ENCODE data around the gene PITPNM3. TPM values are rescaled to one million over a fixed set of nuclear protein-coding genes. Genes with fewer than 3 reads are reported as not detected.

PITPNM3 gene
- total RNA-seq, 4 donors from 2014 or later: 4.0 to 10.9 (median 5.6) TPM

DNA sequence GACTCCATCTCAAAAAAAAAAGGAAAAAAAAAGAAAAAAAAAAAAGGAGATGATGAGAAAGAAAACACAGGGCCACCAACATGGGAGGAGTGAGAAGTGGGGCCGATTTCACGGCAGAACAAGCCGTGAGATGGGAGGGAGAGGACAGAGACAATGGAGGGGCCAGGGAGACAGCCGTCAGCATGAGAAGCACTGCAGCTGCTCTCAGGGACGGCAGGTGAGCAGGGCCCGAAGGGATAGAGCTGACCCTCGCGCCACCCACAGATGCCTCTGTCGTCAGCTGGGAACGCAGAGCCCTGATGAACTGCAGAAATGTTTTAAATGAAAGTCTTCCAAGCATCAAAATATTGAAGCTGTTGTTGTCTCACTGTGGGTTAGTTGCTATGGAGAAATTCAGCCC lies 20.3 kb downstream of the PITPNM3 start:
- H3K27ac ChIP-seq: no peak overlapping the region
- no peak for TF ChIP-seq POLR2A (IDR thresholded peaks at IDR 0.05)
- TF ChIP-seq, protein P1, sequence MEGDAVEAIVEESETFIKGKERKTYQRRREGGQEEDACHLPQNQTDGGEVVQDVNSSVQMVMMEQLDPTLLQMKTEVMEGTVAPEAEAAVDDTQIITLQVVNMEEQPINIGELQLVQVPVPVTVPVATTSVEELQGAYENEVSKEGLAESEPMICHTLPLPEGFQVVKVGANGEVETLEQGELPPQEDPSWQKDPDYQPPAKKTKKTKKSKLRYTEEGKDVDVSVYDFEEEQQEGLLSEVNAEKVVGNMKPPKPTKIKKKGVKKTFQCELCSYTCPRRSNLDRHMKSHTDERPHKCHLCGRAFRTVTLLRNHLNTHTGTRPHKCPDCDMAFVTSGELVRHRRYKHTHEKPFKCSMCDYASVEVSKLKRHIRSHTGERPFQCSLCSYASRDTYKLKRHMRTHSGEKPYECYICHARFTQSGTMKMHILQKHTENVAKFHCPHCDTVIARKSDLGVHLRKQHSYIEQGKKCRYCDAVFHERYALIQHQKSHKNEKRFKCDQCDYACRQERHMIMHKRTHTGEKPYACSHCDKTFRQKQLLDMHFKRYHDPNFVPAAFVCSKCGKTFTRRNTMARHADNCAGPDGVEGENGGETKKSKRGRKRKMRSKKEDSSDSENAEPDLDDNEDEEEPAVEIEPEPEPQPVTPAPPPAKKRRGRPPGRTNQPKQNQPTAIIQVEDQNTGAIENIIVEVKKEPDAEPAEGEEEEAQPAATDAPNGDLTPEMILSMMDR (IDR thresholded peaks at IDR 0.05): no peak
- H3K36me3 ChIP-seq: no peaks in the 10 kb centered on the region
- intact Hi-C loops (cut with DNase I): no loop called here
- H3K27me3 ChIP-seq: no peaks in the 10 kb centered on the region
- WGBS, 2 donors: 91 to 94% methylated on average over 10 of the region's 10 CpGs
- no peak overlapping the region for H3K4me3 ChIP-seq (replicated peaks in 1 of 3)
- no peaks in the 10 kb centered on the region for H3K4me1 ChIP-seq
- no peaks in the 10 kb centered on the region for H3K9me3 ChIP-seq
- DNase-seq: no peak

DNA sequence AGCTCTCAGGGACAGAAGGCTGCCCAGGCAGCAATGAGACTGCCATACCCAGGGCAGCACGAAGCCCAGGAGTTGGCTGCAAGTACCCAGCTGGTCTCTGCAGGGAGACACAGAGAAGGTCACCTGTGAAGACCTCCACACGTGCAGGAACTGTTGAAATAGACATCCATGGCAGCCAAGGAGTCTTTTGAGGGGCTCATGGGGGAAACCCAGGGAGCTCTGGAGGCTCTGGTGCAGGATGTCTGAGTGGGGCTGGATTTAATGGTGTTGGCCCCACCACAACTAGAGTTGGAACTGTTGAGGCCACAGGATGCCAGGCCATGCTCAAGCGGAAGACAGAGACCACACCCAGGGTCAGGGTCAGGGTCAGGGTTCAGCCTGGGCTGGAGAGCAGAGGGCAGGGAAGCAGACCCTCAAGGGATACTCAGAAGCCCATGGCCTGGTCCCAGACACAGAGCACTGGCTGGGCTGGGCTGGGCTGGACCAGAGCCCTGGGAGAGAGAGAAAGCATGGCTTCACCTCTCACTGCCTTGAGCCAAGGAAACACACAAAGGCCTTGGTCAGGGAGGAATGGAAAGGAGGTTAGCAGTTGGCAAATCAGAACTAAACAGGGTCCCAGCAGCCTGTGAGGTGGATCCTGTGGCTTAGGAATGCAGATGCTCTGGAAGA lies 21.4 kb downstream of the PITPNM3 start:
- Histone ChIP-seq H3K27ac (no peak overlapping the region), H3K4me1 (no peaks in the 10 kb centered on the region)
- DNase-seq: no peak

DNA sequence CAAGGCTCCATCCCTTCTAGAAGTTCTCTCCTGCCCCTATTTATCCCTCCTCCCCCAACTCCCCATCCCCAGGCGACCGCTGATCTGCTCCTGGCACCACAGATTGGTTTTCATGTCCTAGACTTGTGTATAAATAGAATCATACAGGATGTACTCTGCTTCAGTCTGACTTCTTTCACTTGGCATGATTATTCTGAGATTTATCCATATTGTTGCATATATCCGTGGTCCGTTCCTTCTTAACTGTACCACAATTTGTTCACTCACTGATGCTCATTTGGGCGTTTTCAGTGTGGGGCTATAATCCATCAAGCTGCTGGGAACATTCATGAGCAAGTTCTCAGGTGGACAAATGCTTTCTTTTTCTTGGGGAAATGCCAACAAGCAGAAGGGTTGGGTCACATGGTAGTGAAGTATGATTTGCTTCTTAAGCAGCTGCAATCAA lies 23.9 kb downstream of the PITPNM3 start:
- Histone ChIP-seq H3K27me3 (no peaks in the 10 kb centered on the region), H3K4me3 (replicated peaks in 1 of 3) (no peak overlapping the region), H3K27ac (no peak overlapping the region), H3K9me3 (no peaks in the 10 kb centered on the region), H3K36me3 (no peaks in the 10 kb centered on the region), H3K4me1 (no peaks in the 10 kb centered on the region)
- TF ChIP-seq POLR2A (IDR thresholded peaks at IDR 0.05): no peak
- TF ChIP-seq, protein P1 (IDR thresholded peaks at IDR 0.05): no peak
- no peak for DNase-seq
- 73 to 81% methylated on average over 5 of the region's 5 CpGs for WGBS, 2 donors
- intact Hi-C loops (cut with DNase I): no loop called here

More for the DNA sequence above, 21.4 kb downstream of the PITPNM3 start:
- WGBS, 2 donors: 71 to 79% methylated on average over 2 to 3 of the region's 3 CpGs
- Histone ChIP-seq H3K4me3 (replicated peaks in 1 of 3) (no peak overlapping the region), H3K27me3 (no peaks in the 10 kb centered on the region), H3K36me3 (no peaks in the 10 kb centered on the region), H3K9me3 (no peaks in the 10 kb centered on the region)
- intact Hi-C loops (cut with DNase I): no loop called here
- no peak for TF ChIP-seq POLR2A (IDR thresholded peaks at IDR 0.05)
- TF ChIP-seq, protein P1 (IDR thresholded peaks at IDR 0.05): no peak

DNA sequence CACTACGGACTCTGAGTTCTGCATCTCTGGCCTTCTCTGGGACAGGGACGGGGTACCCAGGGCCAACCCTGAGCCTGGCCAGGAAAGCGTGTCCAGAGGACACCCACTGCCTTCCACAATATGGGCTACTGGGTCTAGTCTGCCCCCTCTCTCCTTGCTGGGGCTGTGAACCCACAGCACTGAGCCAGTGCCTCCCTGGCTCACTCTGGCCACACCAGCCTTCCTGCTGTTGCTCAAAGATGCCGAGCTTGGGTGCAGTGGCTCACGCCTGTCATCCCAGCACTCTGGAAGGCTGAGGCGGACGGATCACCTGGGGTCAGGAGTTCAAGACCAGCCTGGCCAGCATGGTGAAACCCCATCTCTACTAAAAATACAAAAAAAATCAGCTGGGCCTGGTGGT lies 24.8 kb downstream of the PITPNM3 start:
- Histone ChIP-seq H3K36me3 (no peaks in the 10 kb centered on the region), H3K27me3 (no peaks in the 10 kb centered on the region), H3K4me1 (no peaks in the 10 kb centered on the region), H3K9me3 (no peaks in the 10 kb centered on the region), H3K27ac (no peak overlapping the region), H3K4me3 (replicated peaks in 1 of 3) (no peak overlapping the region)
- no peak for TF ChIP-seq POLR2A (IDR thresholded peaks at IDR 0.05)
- TF ChIP-seq, protein P1 (IDR thresholded peaks at IDR 0.05): no peak
- 88 to 94% methylated on average over 4 to 7 of the region's 7 CpGs for WGBS, 2 donors
- intact Hi-C loops (cut with DNase I): no loop called here
- no peak for DNase-seq

DNA sequence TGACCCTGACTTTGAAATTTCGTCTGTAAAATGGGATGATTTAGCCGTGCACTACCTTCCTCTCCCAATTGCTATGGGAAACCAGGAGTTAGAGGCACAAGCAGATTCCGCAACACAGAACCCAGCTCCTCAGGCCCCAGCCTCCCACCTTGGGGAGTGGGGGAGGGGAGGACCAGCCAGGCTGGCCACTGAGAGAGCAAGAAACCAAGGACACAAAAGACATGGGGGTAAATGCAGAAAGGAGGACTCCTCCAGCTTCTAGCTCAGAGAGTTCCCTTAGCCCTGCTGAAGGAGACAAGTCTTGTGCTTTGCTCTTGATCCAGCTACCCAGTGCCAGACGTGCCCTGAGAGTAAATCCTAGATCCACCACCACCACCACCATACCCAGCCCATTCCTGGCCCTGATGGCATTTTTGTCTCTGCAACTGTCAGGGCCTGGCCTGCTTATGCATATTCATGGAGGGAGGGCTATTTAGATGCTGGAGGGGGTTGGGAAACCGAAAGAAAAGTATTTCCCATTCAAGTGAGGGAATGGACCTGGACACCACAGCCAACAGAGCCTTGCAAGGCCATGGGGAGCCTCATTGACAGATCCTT lies 25.9 kb downstream of the PITPNM3 start:
- intact Hi-C loops (cut with DNase I): no loop called here
- Histone ChIP-seq H3K4me1 (no peaks in the 10 kb centered on the region), H3K27ac (no peak overlapping the region), H3K36me3 (no peaks in the 10 kb centered on the region), H3K4me3 (replicated peaks in 1 of 3) (no peak overlapping the region), H3K9me3 (no peaks in the 10 kb centered on the region), H3K27me3 (no peaks in the 10 kb centered on the region)
- TF ChIP-seq POLR2A (IDR thresholded peaks at IDR 0.05): no peak
- TF ChIP-seq, protein P1 (IDR thresholded peaks at IDR 0.05): no peak
- no peak for DNase-seq
- 85 to 86% methylated on average over 5 of the region's 5 CpGs for WGBS, 2 donors
